Tibial artery (tissue), 4 donors: ENCODE data around the gene GPR3.

Experiments used
- DNase-seq, 2 donors: peaks; one replicate each; pipeline ENCODE4 v3.0.0-alpha.2; 2019
- H3K27ac ChIP-seq, 2 donors: fragments of 200-600 bp; sonication (generic) in 1 of 2; 1 replicate in 1 of 2; 2 replicates in 1 of 2; pipeline ENCODE4 v1.5.1; 2018 to 2019; ENCODE audit warnings: mild to moderate bottlenecking in 1 of 2
- H3K27me3 ChIP-seq, 2 donors: fragments of 200-600 bp; sonication (generic) in 1 of 2; one replicate each; pipeline versions ENCODE4 v1.5.1 to v1.6.0; 2016 to 2019
- H3K36me3 ChIP-seq, 3 donors: fragments of 200-600 bp; sonication (generic) in 2 of 3; one replicate each; pipeline ENCODE4 v1.5.1; 2016 to 2019; ENCODE audit warnings: mild to moderate bottlenecking in 2 of 3
- H3K4me1 ChIP-seq, 4 donors: fragments of 200-600 bp; sonication (generic) in 2 of 4; 1 replicate in 3 of 4; 2 replicates in 1 of 4; pipeline ENCODE4 v1.5.1; 2016 to 2019
- H3K4me3 ChIP-seq, 2 donors: fragments of 200-600 bp; sonication (generic) in 1 of 2; 1 replicate in 1 of 2; 2 replicates in 1 of 2; pipeline ENCODE4 v1.5.1; 2018 to 2019; ENCODE audit warnings: mild to moderate bottlenecking in 2 of 2
- H3K9me3 ChIP-seq, 3 donors: fragments of 200-600 bp; sonication (generic) in 1 of 3; one replicate each; pipeline ENCODE4 v1.5.1; 2016 to 2019
- CTCF ChIP-seq, 2 experiments: fragments of 200-600 bp in 1 of 2; fragments of 450-650 bp in 1 of 2; IDR thresholded peaks; one replicate each; pipeline ENCODE4 v1.5.1; 2017 to 2019; ENCODE audit warnings: antibody characterized with exemption in 2 of 2, mild to moderate bottlenecking in 1 of 2, moderate library complexity in 1 of 2
- intact Hi-C: fragments of 100-400 bp; cut with DNase I; formaldehyde crosslinking; loops from one replicate; pipeline ENCODE4 v1.15.0; 2023; ENCODE audit warnings: low total_unique reads

The GPR3 gene

GRCh38 chr1:27351541-27352107 lies 40.8 kb upstream of the GPR3 start:
- intact Hi-C loops = loop anchor here (10.0 kb wide), 1 partner anchor 47 kb away; no protein-coding TSS in a partner anchor
- Histone ChIP-seq H3K27ac (peak overlapping the region in 1 of 2 donors; percentile 37), H3K9me3 (no peaks in the 10 kb centered on the region), H3K27me3 (peaks cover 0 to 31% of the 10 kb centered on the region in 2 donors), H3K4me3 (peak overlapping the region in 1 of 2 donors; percentile 38), H3K36me3 (peaks cover 16 to 39% (median 30%) of the 10 kb centered on the region in 3 donors), H3K4me1 (peaks cover 0 to 29% (median 26%) of the 10 kb centered on the region in 4 donors)
- DNase-seq = no peak
- TF ChIP-seq CTCF (IDR thresholded peaks at IDR 0.05) = no peak

- Histone ChIP-seq H3K4me3 (no peak overlapping the region), H3K4me1 (peaks cover 0 to 35% (median 29%) of the 10 kb centered on the region in 4 donors), H3K27me3 (peaks cover 0 to 22% of the 10 kb centered on the region in 2 donors), H3K27ac (no peak overlapping the region), H3K36me3 (peaks cover 24 to 55% (median 45%) of the 10 kb centered on the region in 3 donors), H3K9me3 (no peaks in the 10 kb centered on the region)
- DNase-seq = no peak
- no peak for TF ChIP-seq CTCF (IDR thresholded peaks at IDR 0.05)
- intact Hi-C loops = loop anchor here (10.0 kb wide), 1 partner anchor 48 kb away; no protein-coding TSS in a partner anchor
Observed at GRCh38 chr1:27353166-27353565, 39.3 kb upstream of the GPR3 start.

GRCh38 chr1:27353629-27354028 lies 38.8 kb upstream of the GPR3 start:
- intact Hi-C loops = loop anchor here (10.0 kb wide), 1 partner anchor 49 kb away; no protein-coding TSS in a partner anchor
- peaks cover 0 to 17% of the 10 kb centered on the region in 2 donors for H3K27me3 ChIP-seq
- H3K36me3 ChIP-seq = peaks cover 29 to 60% (median 49%) of the 10 kb centered on the region in 3 donors
- H3K4me1 ChIP-seq = peaks cover 0 to 35% (median 29%) of the 10 kb centered on the region in 4 donors
- DNase-seq = no peak
- no peak overlapping the region for H3K27ac ChIP-seq
- no peak for TF ChIP-seq CTCF (IDR thresholded peaks at IDR 0.05)
- no peak overlapping the region for H3K4me3 ChIP-seq
- no peaks in the 10 kb centered on the region for H3K9me3 ChIP-seq

- H3K36me3 ChIP-seq = peaks cover 44 to 80% (median 64%) of the 10 kb centered on the region in 3 donors
- H3K4me3 ChIP-seq = no peak overlapping the region
- no peak overlapping the region for H3K27ac ChIP-seq
- no peak for TF ChIP-seq CTCF (IDR thresholded peaks at IDR 0.05)
- no peaks in the 10 kb centered on the region for H3K27me3 ChIP-seq
- no peak for DNase-seq
- no peaks in the 10 kb centered on the region for H3K9me3 ChIP-seq
- peaks cover 0 to 17% (median 12%) of the 10 kb centered on the region in 4 donors for H3K4me1 ChIP-seq
- intact Hi-C loops = loop anchor here (5.0 to 10.0 kb wide), 2 partner anchors 37 to 51 kb away; partner anchors contain the start of gene GPR3
Observed at GRCh38 chr1:27355683-27356082, 36.7 kb upstream of the GPR3 start.

GRCh38 chr1:27356277-27356618 lies 36.2 kb upstream of the GPR3 start:
- H3K4me3 ChIP-seq = no peak overlapping the region
- intact Hi-C loops = loop anchor here (5.0 to 10.0 kb wide), 2 partner anchors 36 to 51 kb away; partner anchors contain the start of gene GPR3
- no peak overlapping the region for H3K27ac ChIP-seq
- TF ChIP-seq CTCF (IDR thresholded peaks at IDR 0.05) = no peak
- peaks cover 49 to 86% (median 70%) of the 10 kb centered on the region in 3 donors for H3K36me3 ChIP-seq
- no peak for DNase-seq
- H3K9me3 ChIP-seq = no peaks in the 10 kb centered on the region
- H3K27me3 ChIP-seq = no peaks in the 10 kb centered on the region
- peaks cover 0 to 11% (median 6%) of the 10 kb centered on the region in 4 donors for H3K4me1 ChIP-seq
